HuH-7.5 (cell line): Measurements from ENCODE around the gene DNAJC5.
"Not testable (repeated sequence)": the region's sequence is repeated elsewhere in the genome, so short reads cannot be mapped to it uniquely, and the experiment has no call there.

Experiments used
- DNase-seq: peaks from one replicate; pipeline ENCODE4 v3.0.0; 2011; ENCODE audit warnings: low spot score

DNAJC5 gene, protein sequence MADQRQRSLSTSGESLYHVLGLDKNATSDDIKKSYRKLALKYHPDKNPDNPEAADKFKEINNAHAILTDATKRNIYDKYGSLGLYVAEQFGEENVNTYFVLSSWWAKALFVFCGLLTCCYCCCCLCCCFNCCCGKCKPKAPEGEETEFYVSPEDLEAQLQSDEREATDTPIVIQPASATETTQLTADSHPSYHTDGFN

DNA sequence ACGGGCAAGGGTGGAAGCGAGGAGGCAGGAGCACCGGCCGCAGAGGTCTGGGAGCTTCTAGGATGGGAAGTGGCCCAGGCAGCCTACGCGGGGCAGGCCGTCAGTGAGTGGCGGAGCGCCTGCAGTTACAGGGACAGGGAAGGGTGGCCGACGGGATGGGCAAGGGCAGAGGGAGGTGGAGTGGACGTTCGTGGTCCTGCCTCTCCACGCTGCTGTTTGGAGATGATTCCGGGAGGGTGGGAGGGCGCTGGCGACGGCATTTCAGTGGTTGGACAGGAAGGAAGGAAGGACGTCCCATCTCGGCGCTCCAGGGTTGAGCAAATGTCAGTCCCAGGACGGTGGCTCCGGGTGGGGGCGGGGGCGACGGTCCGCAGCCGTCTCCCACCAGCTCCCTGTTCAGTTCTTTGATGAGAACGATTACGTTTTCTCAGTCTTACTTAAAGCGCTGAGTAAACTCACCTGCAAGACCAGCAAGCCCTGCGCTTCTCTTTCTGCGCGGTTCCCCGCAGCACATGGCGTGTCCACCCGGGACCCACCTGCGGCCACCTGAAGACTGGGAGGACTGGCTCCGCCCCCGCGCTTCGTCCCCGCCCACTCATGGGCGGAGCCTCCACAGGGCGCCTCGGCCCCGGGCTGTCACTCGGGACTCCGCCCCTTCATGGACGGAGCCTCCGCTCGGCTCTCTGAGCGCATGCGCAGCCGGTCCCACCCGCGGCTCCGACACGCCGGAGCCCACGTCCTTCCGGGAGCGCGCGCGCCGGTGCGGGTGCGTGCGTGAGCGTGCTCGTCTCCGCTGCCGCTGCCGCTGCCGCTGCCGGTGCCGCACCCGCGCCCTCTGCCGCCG is at the start of gene DNAJC5:
Gene DNAJC5, plus strand, starts transcription at position 769 of the 844 bp plus-strand sequence. CDS start 33,220 bp downstream, outside the sequence.
- peak; percentile 100 for DNase-seq

DNA sequence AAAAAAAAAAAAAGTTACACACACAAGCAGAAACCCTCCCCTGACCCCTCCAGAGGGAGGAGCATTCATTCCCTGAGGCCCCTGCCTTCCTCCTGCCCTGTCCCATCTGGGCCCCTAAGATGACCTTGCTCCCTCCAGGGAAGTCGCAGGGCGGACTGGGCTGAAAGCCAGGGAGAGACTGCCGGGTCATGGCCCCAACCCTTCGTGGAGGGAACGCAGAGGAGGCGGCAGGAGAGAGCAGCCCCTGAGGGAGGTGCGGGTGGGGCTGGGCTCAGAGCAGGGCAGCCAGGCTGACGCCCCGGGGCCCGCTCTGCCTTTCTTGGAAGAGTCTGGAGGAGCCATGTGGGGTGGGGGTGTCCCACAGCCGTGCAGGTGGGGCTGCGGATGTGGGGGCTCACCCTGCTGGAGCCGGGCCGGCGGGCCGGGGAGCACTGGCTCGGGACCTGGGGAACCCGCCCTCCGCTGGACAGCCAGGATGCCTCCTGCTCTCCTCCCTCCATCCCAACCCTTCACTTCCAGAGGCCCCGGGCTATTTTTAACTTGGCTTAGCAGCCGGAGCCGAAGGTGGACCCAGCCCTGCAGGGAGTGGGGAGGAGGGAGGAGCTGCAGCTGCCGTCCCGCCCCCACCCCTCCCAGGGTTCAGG is 48.7 kb upstream of the DNAJC5 start:
- DNase-seq: peak; percentile 94

DNA sequence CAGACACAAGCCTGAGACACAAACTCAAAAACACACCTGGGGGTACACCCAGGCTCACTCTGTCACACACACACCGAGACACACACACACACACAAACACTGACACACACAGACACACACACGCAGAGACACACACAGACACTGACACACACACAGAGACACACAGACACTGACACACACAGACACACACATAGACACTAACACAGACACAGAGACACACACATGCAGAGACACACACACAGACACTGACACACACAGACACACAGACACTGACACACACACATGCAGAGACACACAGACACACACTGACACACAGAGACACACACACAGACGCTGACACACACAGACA is 48.1 kb upstream of the DNAJC5 start:
- no peak for DNase-seq

DNA sequence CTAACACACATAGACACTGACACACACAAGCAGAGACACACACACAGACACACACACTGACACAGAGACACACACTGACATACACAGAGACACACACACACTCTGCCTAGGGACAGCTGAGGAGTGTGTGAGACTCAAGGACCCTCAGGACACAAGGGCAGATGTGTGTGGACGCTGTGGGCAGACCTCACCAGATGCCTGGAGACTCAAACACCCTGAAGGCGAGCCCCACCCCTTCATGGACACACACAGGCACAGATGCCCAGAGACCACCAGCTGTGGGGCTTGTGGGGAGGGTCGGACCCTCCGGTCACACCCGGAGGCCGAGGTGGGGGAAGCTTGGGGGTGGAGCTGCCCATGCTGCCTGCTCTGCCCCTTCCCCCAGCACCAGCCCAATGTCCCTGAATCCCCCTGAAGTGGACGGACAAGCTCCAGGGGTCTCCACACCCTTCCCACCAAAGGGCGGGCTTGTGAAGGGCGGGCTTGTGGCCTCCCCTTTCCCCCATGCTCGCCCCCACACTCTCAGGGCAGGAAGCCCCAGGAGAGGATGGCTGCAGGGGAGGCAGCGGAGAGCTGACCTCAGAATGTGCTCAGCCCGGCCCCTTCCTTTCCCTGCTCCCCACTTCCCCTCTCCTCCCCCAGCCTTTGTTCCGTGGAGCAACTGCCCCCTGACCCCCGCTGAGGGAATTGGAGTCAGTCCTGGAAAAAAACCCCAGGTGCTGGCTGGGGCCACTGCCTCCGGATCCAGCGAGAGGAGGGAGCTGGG is 47.5 kb upstream of the DNAJC5 start:
- DNase-seq: no peak

DNA sequence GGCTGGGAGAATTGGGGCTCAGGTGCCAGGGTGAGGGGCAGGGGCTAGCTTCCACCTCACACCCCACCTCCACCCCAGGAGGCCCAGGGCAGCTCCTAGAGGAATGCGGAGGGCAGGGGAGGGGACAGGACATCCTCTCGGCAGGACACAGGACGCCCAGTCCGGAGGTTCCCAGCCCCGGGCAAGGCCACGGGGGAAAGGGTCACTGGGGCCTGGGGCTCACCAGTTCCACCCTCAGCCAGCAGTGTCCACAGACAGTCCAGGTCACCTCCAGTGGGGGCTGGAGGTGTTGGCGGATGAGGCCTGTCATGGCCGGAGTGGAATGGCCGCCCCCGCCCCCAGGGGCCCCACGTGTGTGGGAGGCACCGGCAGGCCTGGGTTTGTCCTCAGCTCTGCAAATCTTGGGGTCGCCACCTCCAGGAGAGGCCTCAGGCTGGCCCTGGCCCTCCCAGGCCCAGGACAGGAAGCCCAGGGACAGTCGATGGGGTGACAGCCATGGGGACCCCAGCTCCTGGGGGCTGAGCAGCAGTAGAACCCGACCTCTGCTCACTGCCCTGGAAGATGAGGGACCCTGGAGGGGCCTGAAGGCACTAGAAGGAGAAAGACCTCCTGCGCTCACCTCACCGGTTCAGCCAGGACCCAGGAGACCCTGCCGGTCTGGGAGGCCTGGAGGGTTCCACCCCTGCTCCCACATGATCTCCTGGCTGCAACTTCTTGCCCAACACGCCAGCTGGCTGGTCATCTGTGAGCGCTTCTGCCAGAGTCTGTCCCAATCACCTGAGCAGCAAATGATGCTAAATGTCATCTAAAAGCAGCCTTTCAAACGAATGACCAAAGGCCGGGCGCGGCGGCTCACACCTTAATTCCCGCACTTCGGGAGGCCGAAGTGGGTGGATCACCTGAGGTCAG is 46.7 kb upstream of the DNAJC5 start:
- DNase-seq: peak; percentile 41

DNA sequence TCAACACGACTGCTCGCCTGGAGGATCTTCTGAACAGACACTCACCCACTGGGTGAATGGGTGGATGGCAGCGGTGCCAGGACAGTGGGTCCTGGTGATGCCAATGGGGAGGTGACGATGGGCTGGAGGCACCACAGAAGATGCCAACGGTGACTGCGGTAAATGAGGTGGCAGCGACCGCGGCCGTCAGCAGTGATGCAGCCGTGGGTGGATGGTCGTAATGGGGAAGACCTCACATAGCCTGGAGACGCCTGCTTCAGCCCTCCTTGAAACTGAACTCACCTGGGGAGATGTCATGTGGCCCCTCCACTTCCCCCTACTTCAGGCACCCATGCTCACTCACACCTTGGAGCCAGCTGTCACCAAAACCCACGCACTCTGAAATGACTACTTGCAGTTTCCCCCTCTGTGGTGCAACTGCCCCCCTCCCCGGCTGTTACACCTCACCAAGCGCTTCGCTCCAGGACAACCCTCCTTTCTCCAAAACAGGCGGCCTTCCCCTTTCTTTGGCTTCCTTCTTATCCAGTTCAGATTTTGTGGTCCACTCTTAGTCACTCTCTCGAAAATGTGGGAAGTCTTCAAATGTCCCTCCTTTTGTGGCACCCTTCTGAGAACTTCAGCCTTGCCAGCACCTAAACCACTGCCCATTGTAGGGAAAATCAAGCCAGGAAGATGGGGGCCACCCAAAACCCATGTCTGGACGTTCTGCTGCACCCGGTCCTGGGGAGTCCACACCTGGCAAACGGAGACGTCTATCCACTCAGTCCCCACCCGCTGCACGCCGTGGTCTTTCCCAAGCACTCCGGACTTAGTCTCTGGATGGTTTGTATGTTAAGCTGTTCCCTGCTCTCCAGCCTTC is 44.0 kb upstream of the DNAJC5 start:
- no peak for DNase-seq

DNA sequence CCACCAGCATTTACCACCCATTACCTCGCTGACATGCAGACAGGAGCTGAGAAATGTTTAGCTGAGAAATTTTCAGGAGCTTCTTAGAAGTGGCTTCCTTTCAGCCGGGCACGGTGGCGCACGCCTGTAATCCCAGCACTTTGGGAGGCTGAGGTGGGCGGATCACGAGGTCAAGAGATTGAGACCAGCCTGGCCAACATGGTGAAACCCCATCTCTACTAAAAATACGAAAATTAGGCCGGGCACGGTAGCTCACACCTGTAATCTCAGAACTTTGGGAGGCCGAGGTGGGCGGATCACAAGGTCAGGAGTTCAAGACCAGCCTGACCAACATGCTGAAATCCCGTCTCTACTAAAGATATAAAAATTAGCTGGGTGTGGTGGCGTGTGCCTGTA is 43.4 kb upstream of the DNAJC5 start:
- not testable (repeated sequence) for DNase-seq

DNA sequence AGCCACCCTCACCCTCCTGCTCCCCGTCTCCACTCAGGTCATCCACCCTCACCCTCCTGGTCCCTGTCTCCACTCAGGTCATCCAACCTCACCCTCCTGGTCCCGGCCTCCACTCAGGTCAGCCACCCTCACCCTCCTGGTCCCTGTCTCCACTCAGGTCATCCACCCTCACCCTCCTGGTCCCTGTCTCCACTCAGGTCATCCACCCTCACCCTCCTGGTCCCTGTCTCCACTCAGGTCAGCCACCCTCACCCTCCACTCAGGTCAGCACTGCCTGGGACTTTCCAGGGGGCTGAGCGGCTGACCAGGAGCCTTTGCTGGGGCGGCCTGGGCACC is 41.2 kb upstream of the DNAJC5 start:
- DNase-seq: not testable (repeated sequence)

DNA sequence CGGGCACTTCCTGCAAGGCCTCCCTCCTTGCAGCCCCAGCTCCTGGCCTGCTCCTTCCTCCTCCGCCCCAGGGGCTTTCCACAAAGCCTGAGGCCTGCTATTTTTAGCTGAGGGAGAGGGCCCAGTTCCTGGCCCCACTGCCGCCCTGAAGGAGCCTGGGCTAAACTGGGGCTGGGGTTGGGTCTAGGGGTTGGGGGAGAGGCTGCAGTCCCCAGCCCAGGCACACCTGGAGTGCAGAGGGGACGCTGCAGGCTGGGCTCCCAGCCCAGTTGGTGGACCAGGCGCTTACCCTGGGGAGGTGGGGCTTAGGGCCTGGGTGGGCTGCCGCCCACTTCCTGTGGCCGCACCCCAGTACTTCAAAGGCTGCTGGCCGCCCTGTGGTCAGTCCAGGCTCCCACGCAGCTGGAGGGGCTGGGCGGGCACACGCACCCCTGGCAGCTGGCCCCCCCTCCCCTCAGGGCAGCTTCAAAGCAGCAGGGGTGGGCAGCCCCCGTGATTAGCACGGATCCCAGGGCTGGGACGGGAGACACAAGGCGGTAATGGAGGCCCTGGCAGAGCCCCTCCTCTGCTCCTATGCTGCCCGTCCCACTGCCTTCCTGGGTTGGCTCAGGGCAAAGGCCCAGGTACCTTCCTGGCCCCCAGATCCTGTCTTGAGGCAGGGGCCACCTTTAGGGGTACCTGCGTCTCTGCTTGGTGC is 40.7 kb upstream of the DNAJC5 start:
- peak; percentile 43 for DNase-seq

DNA sequence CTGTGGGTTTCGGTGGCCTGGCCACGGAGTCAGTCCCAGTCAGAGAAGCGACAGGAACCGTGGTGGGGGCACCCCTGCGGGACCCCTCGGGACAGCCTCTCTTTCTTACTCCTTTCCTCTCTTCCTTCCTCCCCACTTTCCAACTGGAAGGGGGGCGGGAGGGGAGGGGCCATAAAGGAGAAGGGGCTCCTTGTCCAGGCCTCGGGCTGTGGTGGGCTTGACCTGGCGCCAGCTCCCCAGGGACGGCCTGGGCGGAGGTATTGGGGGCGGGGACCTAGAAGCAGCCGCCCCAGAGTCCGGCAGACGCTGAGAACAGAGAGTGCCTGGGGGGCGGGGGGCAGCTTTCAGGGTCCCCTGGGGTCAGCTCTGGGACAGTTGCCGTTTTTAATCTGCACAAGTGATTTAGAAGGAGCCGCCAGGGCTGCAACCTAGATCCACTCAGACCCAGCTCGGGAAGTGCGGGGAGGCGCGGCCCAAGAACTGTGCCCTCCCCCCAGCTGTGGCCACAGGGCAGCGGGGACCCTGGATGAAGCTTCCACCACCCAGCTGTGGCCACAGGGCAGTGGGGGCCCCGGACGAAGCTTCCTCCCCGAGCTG is 40.1 kb upstream of the DNAJC5 start:
- DNase-seq: peak; percentile 38

DNA sequence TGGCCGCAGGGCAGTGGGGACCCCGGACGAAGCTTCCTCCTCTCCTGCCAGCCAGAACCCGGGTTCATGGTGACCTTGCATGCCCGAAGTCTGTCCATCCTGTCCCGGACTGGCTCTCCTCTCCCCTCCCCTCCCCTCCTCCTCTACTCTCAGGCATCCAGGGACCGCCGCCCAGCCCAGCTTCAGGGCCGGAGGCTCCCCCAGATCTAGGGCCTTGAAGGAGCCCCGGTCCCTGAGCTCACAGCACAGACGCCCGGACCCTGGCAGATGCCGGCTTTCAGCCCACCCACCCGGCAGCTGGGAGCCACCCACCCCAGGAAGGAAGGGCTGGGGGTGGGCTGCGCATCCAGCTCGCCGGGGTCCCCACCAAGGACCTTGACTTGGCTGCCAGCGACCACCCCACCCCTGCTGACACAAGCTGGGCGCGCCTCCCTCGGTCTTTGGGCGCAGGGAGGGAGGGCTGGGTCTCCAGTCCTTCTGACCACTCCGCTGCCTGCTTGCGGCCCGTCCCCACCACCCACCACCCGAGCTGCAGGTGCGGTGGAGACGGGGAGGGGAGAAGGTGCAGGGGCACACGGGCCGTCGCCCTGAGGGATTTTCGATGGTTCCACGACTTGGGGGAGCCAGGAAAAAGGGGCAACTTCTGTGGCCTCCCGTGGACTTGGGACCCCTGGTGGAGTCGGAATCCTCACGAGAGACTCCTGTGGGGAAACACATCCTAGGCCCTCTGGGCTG is 39.4 kb upstream of the DNAJC5 start:
- DNase-seq: peak; percentile 49

DNA sequence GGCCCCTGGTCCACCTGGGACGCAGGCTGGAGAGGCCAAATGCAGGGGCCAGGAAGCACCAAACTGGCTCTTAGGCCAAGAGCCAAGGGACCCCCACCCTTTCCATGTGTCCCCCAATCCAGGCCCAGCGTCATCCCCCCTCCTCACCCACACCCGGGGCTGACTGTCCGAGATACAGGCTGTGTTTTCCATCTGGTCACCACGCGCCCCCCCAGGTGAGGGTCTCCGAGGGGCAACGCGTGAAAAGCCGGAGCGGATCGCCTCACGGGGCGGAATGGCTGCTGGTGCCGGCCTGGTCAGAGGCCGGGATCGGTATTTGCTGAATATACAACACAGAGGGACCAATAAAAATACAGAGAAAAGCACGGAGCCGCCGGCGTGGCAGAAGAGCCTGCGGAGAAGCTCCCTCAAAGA is 38.8 kb upstream of the DNAJC5 start:
- DNase-seq: no peak

DNA sequence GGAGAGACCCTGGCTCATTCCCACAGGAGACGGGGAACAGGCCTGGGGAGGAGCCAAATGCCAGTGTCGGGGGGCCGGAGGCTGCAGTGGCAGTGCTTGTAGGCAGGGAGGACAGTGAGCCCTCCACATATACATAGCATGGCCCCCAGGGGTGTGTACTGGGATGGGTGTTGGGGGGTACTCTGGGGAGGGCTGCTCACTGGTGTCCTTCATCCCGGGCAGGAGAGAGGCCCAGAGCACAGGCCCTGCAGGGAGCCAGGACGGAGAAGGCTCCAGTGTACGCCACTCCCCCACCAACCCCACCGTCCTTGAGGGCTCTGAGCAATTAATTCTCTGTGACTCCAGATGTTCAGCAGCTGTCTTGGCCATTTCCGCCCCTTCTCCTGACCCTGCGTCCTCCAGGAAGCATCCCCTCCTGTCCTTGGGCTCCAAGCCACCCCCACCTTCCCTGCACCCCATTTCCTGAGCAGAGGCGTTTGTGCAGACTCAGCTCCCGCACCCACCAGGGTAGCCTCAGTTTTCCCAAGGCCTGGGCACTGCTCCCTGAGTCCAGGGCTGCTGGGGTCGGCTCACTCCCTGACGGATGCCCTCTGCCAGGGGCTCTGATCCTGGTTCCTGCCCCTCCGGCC is 37.0 kb upstream of the DNAJC5 start:
- DNase-seq: no peak

DNA sequence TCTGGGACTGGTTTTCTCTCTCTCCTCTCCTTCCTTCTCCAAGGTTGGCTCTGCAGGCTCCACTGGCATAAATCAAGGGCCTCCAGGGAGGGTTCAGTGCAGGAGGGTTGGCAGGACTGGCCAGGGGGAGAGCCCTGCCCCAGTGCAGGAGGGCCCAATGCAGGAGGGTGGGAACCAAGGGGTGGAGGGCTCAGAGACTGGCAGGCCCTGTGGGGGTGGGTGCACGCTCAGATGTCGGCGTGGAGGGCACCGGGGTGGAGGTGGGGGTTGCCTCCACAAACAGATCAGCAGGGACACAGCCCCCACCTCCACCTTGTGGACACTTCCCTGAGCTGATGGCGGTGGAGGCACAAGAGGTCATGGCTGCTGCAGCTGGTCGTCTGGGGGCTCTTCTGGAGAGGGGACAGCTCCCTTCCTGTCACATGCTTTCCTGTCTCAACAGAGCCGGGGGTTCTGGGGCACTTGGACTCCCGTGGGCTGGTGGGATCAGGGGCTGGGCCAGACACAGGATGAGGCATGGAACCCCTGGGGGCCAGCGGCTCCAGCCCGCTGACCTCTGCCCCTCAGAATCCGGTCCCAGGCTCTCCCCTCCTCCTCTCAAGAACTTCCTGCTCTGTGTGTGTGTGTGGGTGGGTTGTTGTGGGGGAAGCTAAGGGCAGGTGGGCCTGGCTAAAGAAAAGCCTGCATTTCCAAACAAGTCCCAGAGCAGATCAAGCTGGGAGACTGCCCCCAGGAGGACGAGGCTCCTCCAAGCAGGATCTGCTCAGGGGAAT is 36.3 kb upstream of the DNAJC5 start:
- peak; percentile 70 for DNase-seq

DNA sequence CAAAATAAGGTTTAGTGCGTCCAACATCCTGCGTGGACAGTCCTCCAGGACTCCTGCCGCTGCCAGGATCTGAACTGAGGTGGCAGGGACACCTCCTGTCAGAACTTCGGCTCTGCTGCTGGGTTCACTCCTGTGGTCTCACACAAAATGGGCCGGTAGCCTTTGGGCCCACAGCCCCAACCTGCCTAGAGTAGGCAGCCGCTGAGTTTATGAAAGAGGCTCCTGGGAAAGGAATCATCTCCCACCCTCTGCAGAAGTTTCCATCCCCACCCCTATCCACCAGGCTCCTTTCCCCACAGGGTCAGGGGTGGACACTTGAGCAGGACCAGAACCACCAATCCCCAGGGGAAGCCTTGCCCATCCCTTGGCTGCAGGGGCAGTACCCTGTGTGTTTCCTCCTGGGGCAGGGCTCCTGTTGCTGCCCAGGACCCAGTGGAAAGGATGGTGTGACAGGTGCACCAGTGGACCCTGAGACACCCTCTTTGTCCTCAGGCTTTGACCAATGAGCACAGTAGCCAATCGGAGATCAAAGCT is 35.7 kb upstream of the DNAJC5 start:
- peak; percentile 41 for DNase-seq

DNA sequence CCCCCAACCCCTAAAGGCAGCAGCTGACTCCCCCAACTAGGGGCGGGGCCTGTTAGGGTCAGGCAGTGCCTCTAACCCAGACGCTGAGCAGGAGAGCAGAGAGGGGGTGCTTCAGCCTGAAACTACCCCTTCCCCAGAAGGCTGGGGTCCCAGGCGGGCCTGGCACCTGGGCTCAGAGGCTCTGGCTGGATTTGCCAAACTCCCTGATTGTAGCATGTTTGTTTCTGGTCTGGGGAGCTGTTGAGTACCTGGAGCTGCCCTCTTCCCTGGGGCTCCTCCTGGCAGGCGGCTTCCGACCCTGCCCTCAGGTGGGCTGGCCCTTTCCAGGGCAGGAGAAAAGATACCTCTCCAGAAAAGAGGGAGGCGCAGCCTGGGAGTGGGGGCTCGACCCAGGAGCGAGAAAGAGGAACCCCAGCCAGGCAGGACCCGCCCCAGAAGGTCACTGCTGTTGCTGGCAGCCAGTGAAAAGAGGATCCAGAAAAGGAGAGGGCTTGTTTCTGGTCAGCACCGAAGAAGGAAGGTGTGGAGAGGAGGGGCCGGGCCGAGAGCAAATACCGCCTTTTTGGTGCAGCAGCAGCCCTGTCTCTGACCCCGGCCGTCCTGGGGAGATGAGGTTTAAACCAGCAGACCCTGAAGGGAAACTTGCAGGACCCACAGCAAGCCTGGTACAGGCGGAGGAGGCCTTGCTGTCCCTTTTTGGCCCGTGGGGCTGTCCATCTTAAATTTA is 34.4 kb upstream of the DNAJC5 start:
- DNase-seq: no peak
